SK-N-SH (cell line): ENCODE measurements around the gene POU2AF1. TPM values are rescaled to one million over a fixed set of nuclear protein-coding genes. Genes with fewer than 3 reads are reported as not detected.

Experiments
- CTCF ChIA-PET: fragments of 300-600, 350-600 bp; formaldehyde crosslinking; extraction: SDS; loops from one replicate; lab custom pipeline; 2021; lab: Yijun Ruan, JAX
- POLR2A ChIA-PET: fragments of 350-600 bp; sonication (Branson Sonifier 250); formaldehyde crosslinking; extraction: SDS; loops from one replicate; lab custom pipeline; 2020; ENCODE audit warnings: antibody characterized with exemption, inconsistent platforms; lab: Yijun Ruan, JAX
- DNase-seq: peaks from one replicate; pipeline ENCODE4 v3.0.0; 2012
- H2AFZ ChIP-seq: fragments of 200-600 bp; sonication (generic); 2 replicates; pipeline ENCODE4 v1.8.1; 2016; ENCODE audit warnings: antibody characterized with exemption, mild to moderate bottlenecking, low read depth
- H3F3A ChIP-seq: fragments of 200-600 bp; sonication (generic); replicated peaks from 2 replicates; pipeline ENCODE3; 2016; ENCODE audit warnings: antibody characterized with exemption, mild to moderate bottlenecking; ENCODE audit not compliant: insufficient read depth
- H3K27ac ChIP-seq, 2 experiments: fragments of 200-500 bp in 1 of 2; fragments of 200-600 bp in 1 of 2; sonication (Bioruptor generic) in 1 of 2; sonication (generic), shearing (Covaris generic) in 1 of 2; 2 replicates each; pipeline versions ENCODE4 v1.5.1 to v1.6.1; 2014 to 2016; ENCODE audit warnings: low read depth in 2 of 2, inconsistent platforms in 1 of 2, low read length in 1 of 2, mild to moderate bottlenecking in 1 of 2, mixed read lengths in 1 of 2
- H3K27me3 ChIP-seq: fragments of 200-600 bp; sonication (generic), shearing (Covaris generic); 2 replicates; pipeline ENCODE4 v1.6.1; 2016; ENCODE audit warnings: mixed run types; ENCODE audit not compliant: insufficient read depth
- H3K36me3 ChIP-seq, 2 experiments: fragments of 200-500 bp in 1 of 2; fragments of 200-600 bp in 1 of 2; sonication (Bioruptor generic) in 1 of 2; sonication (generic) in 1 of 2; replicated peaks in 1 of 2; 2 replicates each; pipeline versions ENCODE3 to v1.5.1; 2014 to 2016; ENCODE audit warnings: low read length in 1 of 2, mild to moderate bottlenecking in 1 of 2; ENCODE audit not compliant: insufficient read depth in 2 of 2, control insufficient read depth in 1 of 2
- H3K4me1 ChIP-seq, 2 experiments: fragments of 200-500 bp in 1 of 2; fragments of 200-600 bp in 1 of 2; sonication (Bioruptor generic) in 1 of 2; sonication (generic), shearing (Covaris generic) in 1 of 2; 2 replicates each; pipeline versions ENCODE4 v1.5.1 to v1.6.1; 2014 to 2016; ENCODE audit warnings: low read depth in 1 of 2, low read length in 1 of 2, mixed run types in 1 of 2; ENCODE audit not compliant: insufficient read depth in 2 of 2, control insufficient read depth in 1 of 2
- H3K4me2 ChIP-seq: fragments of 200-600 bp; sonication (generic), shearing (Covaris generic); 2 replicates; pipeline ENCODE4 v1.6.1; 2017; ENCODE audit warnings: mixed run types
- H3K4me3 ChIP-seq, 2 experiments: fragments of 200-500 bp in 1 of 2; fragments of 200-600 bp in 1 of 2; sonication (Bioruptor generic) in 1 of 2; sonication (generic), shearing (Covaris generic) in 1 of 2; 2 replicates each; pipeline versions ENCODE4 v1.5.1 to v1.8.1; 2014 to 2016; ENCODE audit warnings: low read depth in 2 of 2, inconsistent platforms in 1 of 2, low read length in 1 of 2, mild to moderate bottlenecking in 1 of 2, mixed read lengths in 1 of 2, moderate library complexity in 1 of 2
- H3K79me2 ChIP-seq: fragments of 200-600 bp; sonication (generic); 2 replicates; pipeline ENCODE4 v1.8.1; 2017; ENCODE audit warnings: mild to moderate bottlenecking; ENCODE audit not compliant: insufficient read depth
- H3K9ac ChIP-seq: fragments of 200-600 bp; sonication (generic); 2 replicates; pipeline ENCODE4 v1.6.1; 2017; ENCODE audit warnings: mixed run types
- H3K9me2 ChIP-seq: fragments of 200-600 bp; sonication (generic); 2 replicates; pipeline ENCODE4 v1.6.1; 2017; ENCODE audit warnings: mixed run types
- H3K9me3 ChIP-seq: fragments of 200-600 bp; sonication (generic); 2 replicates; pipeline ENCODE4 v1.6.1; 2017; ENCODE audit warnings: mixed run types, mild to moderate bottlenecking, moderate library complexity
- H4K20me1 ChIP-seq: fragments of 200-600 bp; sonication (generic); 2 replicates; pipeline ENCODE4 v1.6.1; 2017; ENCODE audit warnings: mild to moderate bottlenecking, mixed run types; ENCODE audit not compliant: insufficient read depth
- CHD2 ChIP-seq: fragments of 150-350 bp; IDR thresholded peaks from 2 replicates; pipeline ENCODE4 v1.6.1; 2018; ENCODE audit warnings: low read length; ENCODE audit not compliant: partially characterized antibody
- ELF1 ChIP-seq: IDR thresholded peaks from 2 replicates; pipeline ENCODE4 v1.4.0; 2012
- EZH2phosphoT487 ChIP-seq: fragments of 200-600 bp; sonication (generic); IDR thresholded peaks from 2 replicates; pipeline ENCODE4 v1.6.1; 2017; ENCODE audit warnings: low read depth, mixed run types, mild to moderate bottlenecking, antibody characterized with exemption, moderate library complexity, borderline replicate concordance
- GABPA ChIP-seq: IDR thresholded peaks from 2 replicates; pipeline ENCODE4 v1.4.0; 2012; ENCODE audit warnings: low read depth, mild to moderate bottlenecking
- GATA2 ChIP-seq: sonication (generic); formaldehyde crosslinking; IDR thresholded peaks from 2 replicates; pipeline ENCODE4 v1.5.0; 2020; ENCODE audit warnings: mild to moderate bottlenecking, missing genetic modification reagents
- MAX ChIP-seq: IDR thresholded peaks from 2 replicates; pipeline ENCODE4 v1.4.0; 2012; ENCODE audit warnings: low read depth
- NRF1 ChIP-seq: IDR thresholded peaks from 2 replicates; pipeline ENCODE4 v1.6.1; 2012; ENCODE audit warnings: low read depth, mild to moderate bottlenecking, low read length
- POLR2AphosphoS5 ChIP-seq: IDR thresholded peaks from 2 replicates; pipeline ENCODE4 v1.6.1; 2012; ENCODE audit warnings: low read depth, low read length
- RCOR1 ChIP-seq: fragments of 150-350 bp; IDR thresholded peaks from 2 replicates; pipeline ENCODE4 v1.6.1; 2017; ENCODE audit warnings: antibody characterized with exemption, low read length
- RFX5 ChIP-seq: IDR thresholded peaks from 2 replicates; pipeline ENCODE4 v1.6.1; 2012; ENCODE audit warnings: mild to moderate bottlenecking, improper control_type of control experiment, low read length
- SMC3 ChIP-seq: IDR thresholded peaks from 2 replicates; pipeline ENCODE4 v1.6.1; 2012; ENCODE audit warnings: low read depth, low read length, improper control_type of control experiment
- TCF12 ChIP-seq: IDR thresholded peaks from 2 replicates; pipeline ENCODE4 v1.4.0; 2012
- USF1 ChIP-seq: IDR thresholded peaks from 2 replicates; pipeline ENCODE4 v1.4.0; 2012; ENCODE audit warnings: low read depth, borderline replicate concordance
- USF2 ChIP-seq: fragments of 150-350 bp; IDR thresholded peaks from 2 replicates; pipeline ENCODE4 v1.6.1; 2017; ENCODE audit warnings: antibody characterized with exemption, low read length, low read depth, borderline replicate concordance
- YY1 ChIP-seq: IDR thresholded peaks from 2 replicates; pipeline ENCODE4 v1.4.0; 2012; ENCODE audit warnings: low read depth, mild to moderate bottlenecking
- WGBS: methylation state at CpG from one replicate; pipeline ENCODE4 v1.1.6; 2017; ENCODE audit warnings: low lambda C conversion rate; 5-methylcytosine and 5-hydroxymethylcytosine counted together
- polyA plus RNA-seq, 3 experiments: library from polyadenylated mRNA; depleted of rRNA; stranded (reverse); fragments of >200 nt; gene quantifications; 2 replicates each; pipeline ENCODE4 v1.2.3, GENCODE V29; 2012
- TF ChIP-seq, protein P1 (sequence below): fragments of 200-600 bp; sonication (generic); IDR thresholded peaks from 2 replicates; pipeline ENCODE4 v1.6.1; 2017; ENCODE audit warnings: antibody characterized with exemption, mild to moderate bottlenecking, moderate library complexity

POU2AF1 gene
- polyA plus RNA-seq, 1 of the 3 experiments (the other 2 are of a cell fraction) = 0.07 TPM

- Histone ChIP-seq H4K20me1 (no peaks in the 10 kb centered on the region), H3K36me3 (no peaks in the 10 kb centered on the region), H2AFZ (no peak overlapping the region), H3K4me3 (no peak overlapping the region), H3K79me2 (no peaks in the 10 kb centered on the region), H3K9me2 (no peaks in the 10 kb centered on the region), H3K4me2 (no peak overlapping the region), H3K27me3 (no peaks in the 10 kb centered on the region; the same call in 1 of the 2 replicates), H3K4me1 (no peaks in the 10 kb centered on the region; a peak in 1 of 4 replicates), H3F3A (no peaks in the 10 kb centered on the region), H3K9me3 (no peaks in the 10 kb centered on the region), H3K27ac (no peak overlapping the region), H3K9ac (no peak overlapping the region)
- TF ChIP-seq EZH2phosphoT487 = no peak
- no peak for DNase-seq
- POLR2A ChIA-PET = no interaction called here
- CTCF ChIA-PET = interaction anchor here (1.1 kb wide), 1 partner anchor 65 kb away, joined by 3 read pairs; no protein-coding TSS in a partner anchor
Measured at GRCh38 chr11:111363985-111364384, 15.1 kb downstream of the POU2AF1 start.

DNA sequence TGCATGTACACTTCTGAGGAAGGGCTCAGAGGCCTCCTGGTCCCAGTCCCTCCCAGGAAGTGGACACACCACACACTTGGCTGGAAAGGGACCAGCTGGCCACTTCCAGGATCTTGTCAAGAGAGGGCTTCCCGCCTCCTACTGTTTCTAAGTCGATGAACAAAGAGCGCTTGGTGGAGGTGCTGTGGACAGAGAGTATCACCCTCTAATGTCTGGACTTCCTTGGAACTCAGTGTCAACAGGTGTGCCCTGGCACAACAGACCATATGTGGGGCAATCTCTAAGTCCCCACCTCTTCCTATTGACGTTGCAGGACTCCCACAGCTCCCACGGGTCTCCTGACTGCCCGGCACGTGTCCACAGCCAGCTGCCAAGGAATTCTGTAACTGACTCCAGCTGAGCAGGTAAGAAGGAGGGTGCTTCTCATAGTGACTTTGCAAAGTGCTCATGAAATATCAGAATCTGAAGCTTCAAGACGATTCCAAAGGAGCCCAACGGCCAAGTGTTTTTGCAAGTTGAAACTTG lies 16.1 kb downstream of the POU2AF1 start:
- Histone ChIP-seq H3F3A (no peaks in the 10 kb centered on the region), H3K27ac (no peak overlapping the region), H3K9me2 (no peaks in the 10 kb centered on the region), H3K4me2 (no peak overlapping the region), H2AFZ (no peak overlapping the region), H4K20me1 (no peaks in the 10 kb centered on the region), H3K36me3 (no peaks in the 10 kb centered on the region), H3K4me3 (no peak overlapping the region), H3K79me2 (no peaks in the 10 kb centered on the region), H3K9me3 (no peaks in the 10 kb centered on the region), H3K4me1 (no peaks in the 10 kb centered on the region; a peak in 1 of 4 replicates), H3K9ac (no peak overlapping the region), H3K27me3 (no peaks in the 10 kb centered on the region; the same call in 1 of the 2 replicates)
- ChIA-PET POLR2A (no interaction called here), CTCF (interaction anchor here (1.2 to 1.3 kb wide), 2 partner anchors 11 to 58 kb away, joined by 3 read pairs; no protein-coding TSS in a partner anchor)
- no peak for TF ChIP-seq GATA2 (CRISPR knock-in tag)
- no peak for TF ChIP-seq SMC3
- no peak for TF ChIP-seq ELF1
- no peak for TF ChIP-seq MAX
- TF ChIP-seq, protein P1, sequence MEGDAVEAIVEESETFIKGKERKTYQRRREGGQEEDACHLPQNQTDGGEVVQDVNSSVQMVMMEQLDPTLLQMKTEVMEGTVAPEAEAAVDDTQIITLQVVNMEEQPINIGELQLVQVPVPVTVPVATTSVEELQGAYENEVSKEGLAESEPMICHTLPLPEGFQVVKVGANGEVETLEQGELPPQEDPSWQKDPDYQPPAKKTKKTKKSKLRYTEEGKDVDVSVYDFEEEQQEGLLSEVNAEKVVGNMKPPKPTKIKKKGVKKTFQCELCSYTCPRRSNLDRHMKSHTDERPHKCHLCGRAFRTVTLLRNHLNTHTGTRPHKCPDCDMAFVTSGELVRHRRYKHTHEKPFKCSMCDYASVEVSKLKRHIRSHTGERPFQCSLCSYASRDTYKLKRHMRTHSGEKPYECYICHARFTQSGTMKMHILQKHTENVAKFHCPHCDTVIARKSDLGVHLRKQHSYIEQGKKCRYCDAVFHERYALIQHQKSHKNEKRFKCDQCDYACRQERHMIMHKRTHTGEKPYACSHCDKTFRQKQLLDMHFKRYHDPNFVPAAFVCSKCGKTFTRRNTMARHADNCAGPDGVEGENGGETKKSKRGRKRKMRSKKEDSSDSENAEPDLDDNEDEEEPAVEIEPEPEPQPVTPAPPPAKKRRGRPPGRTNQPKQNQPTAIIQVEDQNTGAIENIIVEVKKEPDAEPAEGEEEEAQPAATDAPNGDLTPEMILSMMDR = no peak
- no peak for TF ChIP-seq YY1
- WGBS = 69% methylated on average over 9 of the region's 9 CpGs
- no peak for DNase-seq

GRCh38 chr11:111361874-111362273 lies 17.2 kb downstream of the POU2AF1 start:
- Histone ChIP-seq H3K4me3 (no peak overlapping the region), H3K79me2 (no peaks in the 10 kb centered on the region), H4K20me1 (no peaks in the 10 kb centered on the region), H3K27me3 (no peaks in the 10 kb centered on the region; the same call in 1 of the 2 replicates), H3K27ac (no peak overlapping the region), H3K4me2 (no peak overlapping the region), H3K4me1 (no peaks in the 10 kb centered on the region; a peak in 1 of 4 replicates), H3K9ac (no peak overlapping the region), H3F3A (no peaks in the 10 kb centered on the region), H2AFZ (no peak overlapping the region), H3K9me3 (no peaks in the 10 kb centered on the region), H3K36me3 (no peaks in the 10 kb centered on the region), H3K9me2 (no peaks in the 10 kb centered on the region)
- DNase-seq = no peak
- ChIA-PET CTCF (interaction anchor here (0.8 to 1.3 kb wide), 4 partner anchors 30 to 84 kb away, joined by 3 to 4 read pairs (median 4); no protein-coding TSS in a partner anchor), POLR2A (no interaction called here)
- WGBS = 58% methylated on average over 6 of the region's 6 CpGs
- TF ChIP-seq NRF1 (no peak), USF1 (no peak), RCOR1 (no peak), GABPA (no peak), TCF12 (no peak), CHD2 (no peak), GATA2 (CRISPR knock-in tag) (no peak), USF2 (no peak), POLR2AphosphoS5 (no peak), RFX5 (no peak)
- TF ChIP-seq, protein P1 = no peak
